Hepatocyte (in vitro differentiated cells): ENCODE results near the gene MAGI2.

Source experiments
- CTCF ChIP-seq: fragments of 200-600 bp; sonication (generic); IDR thresholded peaks from 2 replicates; pipeline ENCODE4 v1.5.1; 2016; ENCODE audit warnings: antibody characterized with exemption, mild to moderate bottlenecking; ENCODE audit not compliant: poor library complexity
- EZH2 ChIP-seq: fragments of 200-600 bp; sonication (generic); IDR thresholded peaks from 2 replicates; pipeline ENCODE4 v1.6.1; 2016; ENCODE audit warnings: antibody characterized with exemption, mild to moderate bottlenecking, borderline replicate concordance
- EZH2phosphoT487 ChIP-seq: fragments of 200-600 bp; sonication (generic); IDR thresholded peaks from one replicate; pipeline ENCODE4 v1.6.1; 2018; ENCODE audit warnings: antibody characterized with exemption, mild to moderate bottlenecking, low read depth, moderate library complexity; ENCODE audit not compliant: unreplicated experiment, severe bottlenecking

DNA sequence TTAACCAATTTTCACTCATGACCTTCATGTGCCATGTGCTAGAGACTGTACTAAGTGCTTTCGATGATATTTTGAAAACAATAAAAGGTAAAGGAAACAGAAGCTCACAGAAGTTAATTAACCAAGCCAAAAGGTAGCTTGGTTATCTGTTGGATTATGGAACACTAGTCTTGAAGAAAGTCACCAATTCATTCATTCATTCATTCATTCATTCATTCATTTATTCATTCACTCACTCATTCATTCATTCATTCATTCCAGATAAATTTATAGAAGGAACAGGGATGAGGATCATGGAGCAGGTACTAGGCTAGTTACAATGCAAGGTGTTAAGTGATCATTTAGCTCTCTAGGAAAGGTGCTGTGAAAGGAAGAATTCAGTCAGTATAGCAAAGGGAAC, 322.8 kb downstream of the MAGI2 start:
- TF ChIP-seq CTCF (no peak), EZH2 (no peak), EZH2phosphoT487 (no peak)
